Trophoblast cell (in vitro differentiated cells and primary cell): ENCODE measurements around the gene PTPN20.

ENCODE experiments used
- DNase-seq, 2 donors: peaks; one replicate each; pipeline ENCODE4 v3.0.0-alpha.2; 2016
- H2AFZ ChIP-seq: 2 replicates; pipeline ENCODE4 v1.6.1; 2013; ENCODE audit warnings: low read length, moderate library complexity, mild to moderate bottlenecking; ENCODE audit not compliant: insufficient read depth, poor library complexity
- H2AK5ac ChIP-seq: 2 replicates; pipeline ENCODE4 v1.6.1; 2013; ENCODE audit warnings: mild to moderate bottlenecking, low read length
- H2BK120ac ChIP-seq: 2 replicates; pipeline ENCODE4 v1.6.1; 2013; ENCODE audit warnings: low read length, mild to moderate bottlenecking, moderate library complexity; ENCODE audit not compliant: insufficient read depth, poor library complexity
- H2BK12ac ChIP-seq: 2 replicates; pipeline ENCODE4 v1.6.1; 2013; ENCODE audit warnings: mild to moderate bottlenecking, low read length, moderate library complexity
- H2BK5ac ChIP-seq: 2 replicates; pipeline ENCODE4 v1.6.1; 2013; ENCODE audit warnings: low read length, low read depth, moderate library complexity, mild to moderate bottlenecking; ENCODE audit not compliant: poor library complexity
- H3K14ac ChIP-seq: 2 replicates; pipeline ENCODE4 v1.6.1; 2013; ENCODE audit warnings: mild to moderate bottlenecking, low read length
- H3K18ac ChIP-seq: 2 replicates; pipeline ENCODE4 v1.6.1; 2013; ENCODE audit warnings: mild to moderate bottlenecking, low read length
- H3K23ac ChIP-seq: 2 replicates; pipeline ENCODE4 v1.6.1; 2013; ENCODE audit warnings: low read length
- H3K27ac ChIP-seq: 2 replicates; pipeline ENCODE4 v1.5.1; 2013; ENCODE audit warnings: low read depth, mild to moderate bottlenecking, inconsistent platforms, low read length, moderate library complexity
- H3K27me3 ChIP-seq: 2 replicates; pipeline ENCODE4 v1.6.1; 2013; ENCODE audit warnings: inconsistent platforms, mild to moderate bottlenecking, low read length, moderate library complexity; ENCODE audit not compliant: insufficient read depth
- H3K36me3 ChIP-seq, 2 experiments: 1 replicate in 1 of 2; 2 replicates in 1 of 2; pipeline ENCODE4 v1.6.1; 2013; ENCODE audit warnings: low read length in 2 of 2, mild to moderate bottlenecking in 2 of 2, moderate library complexity in 1 of 2; ENCODE audit not compliant: insufficient read depth in 2 of 2, control insufficient read depth in 1 of 2
- H3K4ac ChIP-seq: 2 replicates; pipeline ENCODE4 v1.6.1; 2013; ENCODE audit warnings: low read depth, mild to moderate bottlenecking, low read length, moderate library complexity
- H3K4me1 ChIP-seq, 2 experiments: 1 replicate in 1 of 2; 2 replicates in 1 of 2; pipeline ENCODE4 v1.6.1; 2013; ENCODE audit warnings: low read length in 2 of 2, mild to moderate bottlenecking in 2 of 2, moderate library complexity in 1 of 2; ENCODE audit not compliant: insufficient read depth in 2 of 2, control insufficient read depth in 1 of 2
- H3K4me2 ChIP-seq: 2 replicates; pipeline ENCODE4 v1.6.1; 2013; ENCODE audit warnings: inconsistent platforms, mild to moderate bottlenecking, low read length, moderate library complexity
- H3K4me3 ChIP-seq: 2 replicates; pipeline ENCODE4 v1.5.1; 2013; ENCODE audit warnings: mild to moderate bottlenecking, low read depth, low read length, inconsistent platforms
- H3K79me1 ChIP-seq: one replicate; pipeline ENCODE4 v1.6.1; 2013; ENCODE audit warnings: low read length
- H3K79me2 ChIP-seq: 2 replicates; pipeline ENCODE4 v1.6.1; 2013; ENCODE audit warnings: low read length, mild to moderate bottlenecking; ENCODE audit not compliant: control insufficient read depth, insufficient read depth, poor library complexity
- H3K9ac ChIP-seq: 2 replicates; pipeline ENCODE4 v1.6.1; 2013; ENCODE audit warnings: mild to moderate bottlenecking, low read length
- H3K9me3 ChIP-seq: 2 replicates; pipeline ENCODE4 v1.6.1; 2013; ENCODE audit warnings: low read depth, mild to moderate bottlenecking, control low read depth, inconsistent platforms, low read length; ENCODE audit not compliant: insufficient read depth
- H4K12ac ChIP-seq: 2 replicates; pipeline ENCODE4 v1.6.1; 2013; ENCODE audit warnings: low read depth, mild to moderate bottlenecking, low read length, moderate library complexity
- H4K8ac ChIP-seq: 2 replicates; pipeline ENCODE4 v1.6.1; 2013; ENCODE audit warnings: low read depth, mild to moderate bottlenecking, low read length, moderate library complexity
- H4K91ac ChIP-seq: one replicate; pipeline ENCODE4 v1.6.1; 2013; ENCODE audit warnings: low read depth, mild to moderate bottlenecking, low read length, moderate library complexity
- WGBS: extraction: QIAGEN DNeasy Blood & Tissue Kit; methylation state at CpG from one replicate; pipeline ENCODE4 v1.1.7; 2013; ENCODE audit warnings: missing lambda C conversion rate; ENCODE audit not compliant: insufficient read length, insufficient coverage; ENCODE audit errors: extremely low coverage; 5-methylcytosine and 5-hydroxymethylcytosine counted together

PTPN20 gene

GRCh38 chr10:46992803-46993561, 81.8 kb downstream of the PTPN20 start:
- Histone ChIP-seq H3K36me3 (no peaks in the 10 kb centered on the region), H3K79me2 (no peaks in the 10 kb centered on the region), H3K27ac (no peak overlapping the region), H3K4ac (no peak overlapping the region), H4K8ac (peak overlapping the region; percentile 22), H2AK5ac (no peak overlapping the region), H4K12ac (no peak overlapping the region), H3K4me2 (no peak overlapping the region), H2AFZ (no peak overlapping the region), H4K91ac (no peak overlapping the region), H3K9me3 (no peaks in the 10 kb centered on the region), H3K23ac (no peak overlapping the region), H2BK120ac (no peak overlapping the region), H2BK5ac (no peak overlapping the region), H2BK12ac (no peak overlapping the region), H3K4me3 (no peak overlapping the region), H3K79me1 (no peaks in the 10 kb centered on the region), H3K4me1 (no peaks in the 10 kb centered on the region), H3K27me3 (no peaks in the 10 kb centered on the region), H3K18ac (no peak overlapping the region), H3K14ac (no peak overlapping the region), H3K9ac (no peak overlapping the region)
- WGBS: no CpG with 5 or more reads among the region's 7 CpGs
- DNase-seq: peak in 1 of 2 donors; percentile 2

DNA sequence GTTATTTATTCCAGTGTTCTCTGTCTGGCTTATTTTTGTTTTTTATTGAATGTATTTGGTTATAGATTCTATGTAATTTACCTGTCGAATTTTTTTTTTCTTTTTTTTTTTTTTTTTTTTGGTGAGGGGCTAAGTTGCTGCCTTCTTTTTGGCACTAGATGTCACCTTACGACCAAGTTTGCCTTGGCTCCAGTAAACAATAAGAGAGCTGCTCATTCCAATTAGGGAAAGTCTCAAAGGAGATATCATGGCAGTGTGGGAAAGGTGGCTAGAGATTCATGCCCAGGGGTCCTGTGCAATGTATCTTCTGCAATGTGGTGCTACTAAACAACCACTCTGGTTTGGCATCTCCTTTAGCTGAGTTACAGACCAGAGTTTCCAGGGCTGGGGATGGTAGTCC, 84.0 kb downstream of the PTPN20 start:
- Histone ChIP-seq H3K4ac (no peak overlapping the region), H3K27me3 (no peaks in the 10 kb centered on the region), H3K9me3 (no peaks in the 10 kb centered on the region), H2BK5ac (no peak overlapping the region), H2AK5ac (no peak overlapping the region), H3K9ac (no peak overlapping the region), H2BK120ac (no peak overlapping the region), H3K79me2 (no peaks in the 10 kb centered on the region), H4K12ac (no peak overlapping the region), H2BK12ac (no peak overlapping the region), H3K27ac (no peak overlapping the region), H3K14ac (no peak overlapping the region), H2AFZ (no peak overlapping the region), H3K4me1 (no peaks in the 10 kb centered on the region), H3K36me3 (no peaks in the 10 kb centered on the region), H3K23ac (no peak overlapping the region), H3K79me1 (no peaks in the 10 kb centered on the region), H3K4me2 (no peak overlapping the region), H4K8ac (no peak overlapping the region), H4K91ac (no peak overlapping the region), H3K4me3 (no peak overlapping the region), H3K18ac (no peak overlapping the region)
- DNase-seq: no peak
- no CpG with 5 or more reads among the region's 2 CpGs for WGBS

DNA sequence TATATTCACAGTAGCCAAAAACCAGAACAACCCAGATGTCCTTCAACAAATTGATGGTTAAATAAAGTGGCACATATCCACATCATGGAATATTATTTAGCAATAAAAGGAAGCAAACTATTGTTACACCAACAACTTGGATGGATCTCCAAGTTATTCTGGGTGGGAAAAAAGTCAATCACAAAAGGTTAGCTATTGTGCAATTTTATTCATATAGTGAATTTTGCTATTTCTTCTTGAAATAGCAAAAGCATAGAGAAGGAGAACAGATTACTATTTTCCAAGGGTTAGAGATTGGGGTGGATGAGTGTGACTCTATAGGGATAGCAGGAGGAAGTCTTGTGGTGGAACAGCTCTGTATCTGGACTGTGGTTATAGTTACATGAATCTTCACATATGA, 87.0 kb downstream of the PTPN20 start:
- Histone ChIP-seq H2AK5ac (no peak overlapping the region), H4K12ac (no peak overlapping the region), H3K18ac (no peak overlapping the region), H3K9me3 (no peaks in the 10 kb centered on the region), H3K4me2 (no peak overlapping the region), H2AFZ (no peak overlapping the region), H3K4ac (no peak overlapping the region), H4K8ac (no peak overlapping the region), H3K27ac (no peak overlapping the region), H3K79me1 (no peaks in the 10 kb centered on the region), H3K14ac (no peak overlapping the region), H3K79me2 (no peaks in the 10 kb centered on the region), H3K4me3 (no peak overlapping the region), H3K9ac (no peak overlapping the region), H3K4me1 (no peaks in the 10 kb centered on the region), H2BK120ac (no peak overlapping the region), H3K36me3 (no peaks in the 10 kb centered on the region), H2BK12ac (no peak overlapping the region), H4K91ac (no peak overlapping the region), H3K27me3 (no peaks in the 10 kb centered on the region), H3K23ac (no peak overlapping the region), H2BK5ac (no peak overlapping the region)
- DNase-seq: no peak

DNA sequence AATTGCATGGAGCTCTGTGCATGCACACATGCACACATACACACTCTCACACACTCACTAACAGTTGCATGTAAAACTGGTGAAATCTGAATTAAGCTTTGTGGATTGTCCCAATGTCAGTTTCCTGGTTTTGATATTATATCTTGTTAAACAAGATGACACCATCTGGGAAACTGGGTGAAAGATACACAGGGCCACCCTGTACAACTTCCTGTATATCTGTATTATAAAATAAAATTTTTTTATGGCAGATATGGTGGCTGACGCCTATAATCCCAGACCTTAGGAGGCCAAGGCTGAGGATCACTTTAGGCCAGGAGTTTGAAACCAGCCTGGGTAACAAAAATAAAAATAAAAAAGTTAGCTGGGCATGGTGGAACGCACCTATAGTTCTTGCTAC, 87.4 kb downstream of the PTPN20 start:
- H3K4me3 ChIP-seq: no peak overlapping the region
- H2BK5ac ChIP-seq: no peak overlapping the region
- H3K27ac ChIP-seq: no peak overlapping the region
- no peak overlapping the region for H3K4ac ChIP-seq
- no peaks in the 10 kb centered on the region for H3K4me1 ChIP-seq
- H3K9me3 ChIP-seq: no peaks in the 10 kb centered on the region
- DNase-seq: no peak
- H4K8ac ChIP-seq: no peak overlapping the region
- no peak overlapping the region for H4K91ac ChIP-seq
- H2BK120ac ChIP-seq: no peak overlapping the region
- WGBS: no CpG with 5 or more reads among the region's 2 CpGs
- no peak overlapping the region for H3K18ac ChIP-seq
- no peaks in the 10 kb centered on the region for H3K79me1 ChIP-seq
- H4K12ac ChIP-seq: no peak overlapping the region
- no peaks in the 10 kb centered on the region for H3K36me3 ChIP-seq
- no peaks in the 10 kb centered on the region for H3K27me3 ChIP-seq
- no peak overlapping the region for H3K23ac ChIP-seq
- no peak overlapping the region for H3K9ac ChIP-seq
- no peak overlapping the region for H2AFZ ChIP-seq
- no peak overlapping the region for H2BK12ac ChIP-seq
- H3K4me2 ChIP-seq: no peak overlapping the region
- no peak overlapping the region for H3K14ac ChIP-seq
- no peaks in the 10 kb centered on the region for H3K79me2 ChIP-seq
- no peak overlapping the region for H2AK5ac ChIP-seq
